ENCODE measurements around the gene ISCU.

Gene ISCU

DNA sequence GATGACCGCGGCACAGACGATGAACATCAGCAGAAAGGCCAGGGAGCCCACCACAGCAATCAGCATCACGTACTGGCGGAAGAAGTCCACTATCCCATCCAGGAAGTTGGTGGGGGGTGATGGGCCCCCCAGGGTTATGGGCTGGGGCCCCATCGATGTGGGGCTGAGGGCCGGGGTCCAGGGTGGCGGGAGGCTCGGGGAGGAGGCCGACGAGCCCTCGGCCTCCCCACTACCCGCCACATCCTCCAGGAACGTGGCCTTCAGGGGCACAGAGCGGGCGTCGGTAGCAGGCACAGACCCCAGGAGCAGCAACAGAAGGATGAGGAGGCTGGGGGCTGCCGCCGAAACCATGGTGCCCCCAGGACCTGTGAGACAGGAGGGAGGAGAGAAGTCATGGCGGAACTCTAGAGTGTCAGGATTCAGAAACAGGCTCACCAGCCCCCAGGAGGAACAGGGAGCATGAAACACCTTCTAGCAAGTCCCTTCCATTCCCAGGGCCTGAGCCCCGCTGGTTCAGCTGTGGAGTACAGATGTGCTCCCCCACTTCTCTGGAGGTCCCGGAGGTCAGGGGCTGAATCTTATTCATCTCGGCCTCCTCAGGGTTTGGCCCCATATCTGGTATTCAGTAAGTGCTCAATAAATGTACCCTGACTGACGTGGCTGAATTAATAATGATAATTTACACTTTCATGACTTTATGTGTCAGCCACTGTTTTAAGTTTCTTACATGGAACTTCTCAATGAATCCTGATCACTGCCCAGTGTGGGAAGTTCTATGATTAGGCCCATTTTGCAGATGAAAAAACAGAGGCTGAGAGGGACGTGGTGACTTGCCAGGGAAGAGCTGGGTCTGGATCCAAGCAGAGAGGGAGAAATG is 29.9 kb downstream of the ISCU start:
- DNase-seq: no peak

DNA sequence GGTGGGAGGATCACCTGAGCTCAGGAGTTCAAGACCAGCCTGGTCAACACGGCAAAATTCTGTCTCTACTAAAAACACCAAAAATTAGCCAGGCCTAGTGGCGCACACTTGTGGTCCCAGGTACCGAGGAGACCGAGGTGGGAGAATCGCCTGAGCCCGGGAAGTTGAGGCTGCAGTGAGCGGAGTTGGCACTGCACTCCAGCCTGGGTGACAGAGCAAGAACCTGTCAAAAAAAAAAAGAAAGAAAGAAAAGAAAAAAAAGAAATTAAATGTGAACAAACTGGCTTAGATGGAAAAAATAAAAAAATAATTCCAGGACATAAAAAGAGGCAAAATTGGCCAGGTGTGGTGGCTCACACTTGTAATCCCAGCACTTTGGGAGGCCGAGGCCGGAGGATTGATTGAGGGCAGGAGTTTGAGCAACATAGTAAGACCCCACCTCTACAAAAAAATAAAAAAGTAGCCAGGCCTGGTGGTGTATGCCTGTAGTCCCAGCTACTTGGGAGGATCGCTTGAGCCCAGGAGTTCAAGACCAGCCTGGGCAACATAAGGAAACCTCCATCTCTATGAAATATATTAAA is 32.0 kb downstream of the ISCU start:
- no peak for DNase-seq

DNA sequence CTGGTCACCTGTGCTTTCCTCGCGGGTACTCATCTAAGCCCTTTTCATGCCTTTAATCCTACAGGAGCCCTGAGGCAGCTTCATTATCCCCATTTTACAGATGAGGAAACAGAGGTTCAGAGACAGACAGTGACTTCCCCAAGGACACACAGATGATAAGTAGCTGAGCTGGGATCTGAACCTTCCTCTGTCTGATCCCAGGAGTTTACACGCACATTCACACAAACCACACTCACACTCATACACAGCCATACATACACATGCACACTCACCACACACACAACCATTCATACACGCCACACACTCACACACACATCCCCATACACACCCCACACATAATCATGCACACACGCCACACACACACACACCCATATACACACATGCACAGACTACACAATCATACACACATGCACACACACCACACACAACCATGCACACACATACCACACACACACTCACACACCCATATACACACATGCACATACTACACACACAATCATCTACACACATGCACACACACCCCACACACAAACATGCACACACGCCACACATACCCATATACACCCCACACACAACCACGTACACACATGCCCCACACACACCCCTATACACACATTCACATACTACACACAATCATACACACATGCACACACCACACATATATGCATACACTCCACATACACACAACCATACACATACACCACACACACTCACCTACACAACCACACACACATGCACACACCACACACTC is 32.7 kb downstream of the ISCU start:
- DNase-seq: no peak

DNA sequence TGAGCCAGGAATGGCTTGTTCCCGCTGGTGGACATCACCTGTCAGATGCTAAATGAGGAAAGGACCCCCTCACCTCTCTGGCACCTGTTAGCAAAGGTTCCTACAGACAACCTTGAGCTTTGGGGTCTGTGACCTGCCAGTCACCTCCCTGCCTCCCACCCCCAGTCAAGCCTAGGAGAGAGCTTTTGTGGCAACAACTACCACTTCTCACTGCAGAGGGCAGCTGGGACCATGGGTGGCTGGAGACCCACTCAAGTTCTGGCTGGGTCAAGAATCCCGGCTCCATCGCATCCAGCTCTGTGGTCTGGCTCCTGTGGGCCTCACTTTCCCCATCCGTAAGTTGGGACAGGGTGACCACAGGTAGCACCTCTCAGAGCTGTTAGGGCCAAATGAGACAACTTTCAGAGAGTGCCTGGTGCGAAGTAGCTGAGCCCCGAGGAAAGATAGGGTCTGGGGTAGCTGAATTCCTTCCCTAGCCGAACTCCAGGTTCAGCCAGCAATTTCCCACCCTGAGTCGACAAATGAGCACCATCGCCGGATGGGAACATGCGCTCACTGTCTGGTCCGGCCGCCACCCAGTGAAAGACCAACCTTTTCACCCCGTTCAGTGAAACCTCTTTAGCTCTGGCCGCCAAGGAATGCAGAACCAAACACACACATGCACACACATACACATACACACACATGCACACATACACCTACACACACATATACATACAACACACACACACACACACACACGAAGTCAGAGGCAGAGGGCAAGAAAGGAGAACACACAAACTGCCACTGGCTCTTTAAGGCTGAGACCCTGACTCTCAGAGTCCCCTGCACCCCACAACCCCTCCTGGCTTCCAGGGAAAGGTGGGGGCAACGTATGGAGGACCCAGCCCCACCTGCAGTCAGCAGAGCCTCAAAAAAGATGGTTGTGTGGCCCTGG is 33.6 kb downstream of the ISCU start:
- DNase-seq: no peak

DNA sequence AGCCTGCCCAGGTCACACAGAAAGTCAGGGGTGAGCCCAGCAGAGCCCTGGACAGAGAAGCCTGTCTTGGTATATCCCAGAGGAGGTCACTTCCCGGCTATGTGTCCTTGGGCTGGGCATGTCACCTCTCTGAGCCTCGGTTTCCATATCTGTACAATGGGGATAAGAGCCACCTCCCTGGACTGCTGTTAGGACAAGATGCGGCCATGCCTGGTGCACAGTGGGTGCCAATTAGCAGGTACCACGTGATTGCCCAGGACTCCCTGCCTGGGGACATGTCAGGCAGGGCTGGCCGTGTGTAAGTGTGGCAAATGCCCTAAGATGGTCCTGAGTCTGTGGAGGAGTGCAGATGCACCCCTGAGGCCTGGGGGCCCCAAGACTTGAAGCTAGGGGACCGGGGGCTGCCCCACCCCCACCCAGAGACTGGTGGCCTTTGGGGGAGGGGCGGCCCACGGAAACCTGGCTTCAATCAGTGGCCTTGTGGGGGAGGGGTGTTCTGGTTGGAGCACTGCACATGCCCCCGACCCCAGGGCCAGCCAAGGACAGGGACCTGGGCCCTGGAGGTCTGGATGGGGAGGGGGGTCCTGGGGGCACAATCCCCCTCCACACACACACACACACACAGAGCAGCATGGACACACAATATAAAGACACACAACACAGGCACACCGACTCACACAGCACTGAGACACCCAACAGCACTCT is 34.6 kb downstream of the ISCU start:
- no peak for DNase-seq

DNA sequence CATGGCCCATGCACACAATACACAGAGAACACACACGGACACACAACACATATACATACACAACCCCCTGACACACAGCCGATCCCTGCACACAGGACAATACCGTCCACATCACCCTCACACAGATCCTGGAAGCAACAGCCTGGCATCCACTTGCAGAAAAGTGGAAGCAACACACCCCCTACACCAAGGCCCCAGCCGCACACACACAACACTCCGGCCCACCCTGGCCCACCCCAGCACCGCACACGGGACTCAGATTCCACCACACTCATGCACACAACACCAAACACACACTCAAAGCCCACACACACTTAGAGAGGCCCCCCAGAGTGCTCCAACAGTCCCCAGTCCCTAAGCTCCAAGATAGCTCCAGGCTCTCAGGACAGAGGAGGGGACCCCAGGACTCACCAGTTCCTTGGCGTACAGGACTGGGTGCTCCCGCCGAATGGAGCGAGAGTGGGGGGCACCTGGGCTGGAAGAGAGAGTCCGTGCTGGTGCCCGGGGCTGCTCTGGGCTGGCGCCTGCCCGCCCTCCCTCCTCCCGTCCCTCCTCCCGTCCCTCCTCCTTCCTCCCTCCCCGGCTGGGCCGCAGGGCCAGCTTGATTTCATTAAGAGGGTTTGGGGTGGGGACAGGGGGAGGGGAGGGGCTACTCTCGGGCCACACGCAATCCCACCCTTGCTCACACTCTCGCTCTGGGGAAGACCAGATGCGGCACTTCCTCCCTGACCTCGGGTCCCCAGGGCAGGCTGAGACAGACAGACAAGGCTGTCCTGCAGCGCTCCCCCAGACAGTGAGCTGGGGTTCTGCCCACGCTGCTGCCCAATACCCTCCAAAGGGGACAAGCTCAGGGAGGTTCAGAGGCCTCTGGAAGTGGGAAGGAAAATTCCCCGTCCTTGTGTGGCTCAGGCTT is 35.4 kb downstream of the ISCU start, which contains the start of gene TMEM119:
TMEM119 (minus strand) TSS at position 526 of the 913 bp plus-strand sequence. CDS start 5,701 bp downstream, outside the sequence.
- no peak for DNase-seq

DNA sequence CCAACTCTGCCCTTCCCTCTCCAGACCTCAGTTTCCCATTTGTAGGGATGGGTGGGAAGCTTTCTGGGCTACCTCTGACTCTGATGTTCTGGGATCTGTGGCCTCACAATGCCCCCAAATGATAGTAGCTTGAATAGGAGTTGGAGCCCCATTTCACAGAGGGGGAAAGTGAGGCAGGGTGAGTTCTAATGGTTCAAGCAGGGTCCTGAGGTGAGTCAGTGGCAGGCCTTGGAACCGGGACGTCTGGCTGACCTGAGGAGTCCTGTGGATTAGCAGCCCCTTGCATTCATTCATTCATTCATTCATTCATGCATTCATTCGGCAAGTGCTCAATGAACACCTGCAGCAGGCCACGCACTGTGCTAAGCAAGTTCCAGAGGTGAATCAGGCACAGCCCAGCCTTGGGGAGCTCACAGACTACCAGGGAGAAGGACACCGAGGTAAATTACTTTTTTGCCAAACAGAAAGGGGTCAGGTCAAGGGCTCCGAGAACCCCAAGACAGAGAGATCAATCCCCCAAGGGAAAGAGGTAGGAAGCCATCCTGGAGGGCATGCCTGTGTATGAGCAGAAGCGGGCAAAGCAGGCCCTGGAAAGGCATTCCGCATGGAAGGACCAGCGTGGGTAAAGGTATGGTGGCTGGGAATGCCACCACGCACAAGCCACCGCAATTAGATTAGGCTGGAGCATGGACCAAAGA is 36.3 kb downstream of the ISCU start:
- no peak for DNase-seq

DNA sequence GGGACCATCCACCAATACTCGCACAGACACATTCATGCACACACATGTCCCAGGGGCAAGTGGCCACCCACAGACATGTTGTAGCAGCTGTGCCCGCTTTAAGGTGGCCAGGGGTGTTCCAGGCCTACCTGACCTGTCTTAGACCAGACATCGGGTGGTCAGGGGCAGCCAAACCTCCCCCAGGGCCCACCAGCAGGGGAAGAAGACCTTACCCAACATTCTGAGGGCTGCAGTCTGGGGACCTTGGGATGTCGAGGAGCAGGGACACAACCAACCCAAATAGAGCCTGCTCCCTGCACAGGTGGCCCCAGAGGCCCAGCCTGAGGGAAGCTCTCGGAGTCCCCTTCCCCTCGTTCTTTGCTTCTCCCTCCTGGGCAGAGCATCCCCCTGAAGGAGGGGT is 37.1 kb downstream of the ISCU start:
- DNase-seq: no peak

DNA sequence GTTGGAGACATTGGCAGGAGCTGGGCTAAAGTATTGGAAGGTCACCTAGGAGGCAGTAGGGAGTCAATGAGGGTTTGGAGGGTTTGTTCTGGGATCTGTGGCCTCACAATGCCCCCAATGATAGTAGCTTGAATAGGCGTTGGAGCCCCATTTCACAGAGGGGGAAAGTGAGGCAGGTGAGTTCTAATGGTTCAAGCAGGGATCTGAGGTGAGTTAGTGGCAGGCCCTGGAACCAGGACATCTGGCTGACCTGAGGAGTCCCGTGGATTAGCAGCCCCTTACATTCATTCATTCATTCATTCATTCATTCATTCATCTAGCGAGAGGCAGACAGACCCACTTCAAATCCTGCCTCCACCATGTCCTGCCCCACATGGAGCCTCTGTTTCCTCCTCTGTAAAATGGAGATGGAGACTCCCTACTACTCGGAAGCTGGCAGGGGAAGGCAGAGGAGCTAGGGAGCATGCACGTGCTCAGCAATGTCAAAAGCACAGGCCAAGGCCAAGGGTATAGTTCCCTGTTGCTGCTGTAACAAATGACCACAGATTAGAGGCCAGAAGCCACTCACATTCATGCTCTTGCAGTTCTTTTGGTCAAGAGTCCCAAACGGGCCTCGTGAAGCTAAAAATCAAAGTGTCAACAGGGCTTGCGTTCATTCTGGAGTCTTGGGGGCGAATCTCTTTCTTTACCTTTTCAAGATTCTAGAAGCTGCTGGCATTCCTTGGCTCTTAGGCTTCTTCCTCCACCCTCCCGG is 37.7 kb downstream of the ISCU start:
- DNase-seq: no peak

DNA sequence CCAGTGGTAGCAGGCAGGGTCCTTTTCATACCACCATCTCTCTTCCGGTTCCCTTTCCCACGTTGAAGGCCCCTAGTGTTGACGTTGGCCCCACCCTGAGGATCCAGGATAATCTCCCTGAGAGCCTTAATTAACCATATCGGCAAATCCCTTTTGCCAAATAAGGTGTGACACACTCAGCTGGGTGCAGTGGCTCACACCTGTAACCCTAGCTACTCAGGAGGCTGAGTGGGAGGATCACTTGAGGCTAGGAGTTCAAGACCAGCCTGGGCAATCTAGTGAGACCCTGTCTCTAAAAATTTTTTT is 38.3 kb downstream of the ISCU start:
- DNase-seq: no peak

DNA sequence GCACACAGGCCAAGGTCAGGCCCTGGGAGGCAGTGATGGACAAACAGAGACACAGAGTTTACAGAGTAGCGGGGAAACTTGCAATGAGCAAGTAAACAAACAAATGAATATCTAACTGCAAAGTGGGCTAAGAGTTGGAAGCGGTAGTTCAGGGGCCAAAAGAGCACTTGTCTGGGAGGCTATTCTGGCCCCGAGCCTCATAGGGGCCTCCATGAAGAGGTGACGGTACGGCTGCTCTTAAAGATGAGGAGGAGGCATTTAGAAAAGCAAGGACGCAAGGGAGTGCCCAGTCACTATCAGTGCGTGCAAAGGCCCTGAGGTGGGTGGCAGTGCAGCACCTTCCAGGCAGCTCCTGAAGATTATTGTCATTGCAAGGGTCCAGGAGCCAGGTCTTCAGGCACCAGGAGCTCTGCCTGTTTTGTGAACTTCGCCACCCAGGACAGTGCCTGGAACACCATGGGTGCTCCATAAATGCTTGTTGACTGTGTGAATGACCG is 39.9 kb downstream of the ISCU start:
- no peak for DNase-seq

DNA sequence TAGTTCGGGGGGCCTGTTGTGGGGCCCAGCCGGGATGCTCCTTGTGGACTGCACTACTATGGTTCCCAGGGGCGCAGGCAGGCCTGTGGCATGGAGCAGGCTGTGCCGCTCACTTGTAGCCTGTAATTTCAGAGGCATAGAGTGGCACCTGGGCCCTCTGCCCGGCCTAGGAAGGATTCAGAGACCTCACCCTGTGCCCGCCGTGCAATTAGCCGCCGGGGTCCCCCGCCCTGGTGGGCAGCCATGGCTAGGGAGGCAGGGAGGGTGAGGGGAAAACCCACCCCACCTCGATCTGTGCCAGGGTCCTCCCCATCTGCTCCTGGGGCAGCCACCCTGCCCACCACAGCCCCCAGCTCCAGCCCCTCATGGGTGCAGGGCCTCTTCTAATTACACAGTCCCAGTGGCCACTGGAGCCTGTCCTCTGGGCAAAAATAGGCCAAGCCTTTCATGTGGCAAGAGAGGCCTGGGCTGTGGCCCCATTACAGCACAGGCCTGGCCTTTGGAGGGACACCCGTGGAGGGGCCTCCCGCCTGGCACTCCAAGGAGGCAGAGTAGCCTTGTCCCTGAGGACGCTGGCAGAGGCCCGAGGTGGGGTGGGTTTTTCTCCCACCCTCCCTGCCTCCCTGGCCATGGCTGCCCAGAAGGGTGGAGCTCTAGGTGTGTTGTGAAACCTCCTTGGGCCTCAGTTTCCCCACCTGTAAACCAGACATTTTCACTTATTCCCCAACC is 40.7 kb downstream of the ISCU start:
- DNase-seq: no peak

DNA sequence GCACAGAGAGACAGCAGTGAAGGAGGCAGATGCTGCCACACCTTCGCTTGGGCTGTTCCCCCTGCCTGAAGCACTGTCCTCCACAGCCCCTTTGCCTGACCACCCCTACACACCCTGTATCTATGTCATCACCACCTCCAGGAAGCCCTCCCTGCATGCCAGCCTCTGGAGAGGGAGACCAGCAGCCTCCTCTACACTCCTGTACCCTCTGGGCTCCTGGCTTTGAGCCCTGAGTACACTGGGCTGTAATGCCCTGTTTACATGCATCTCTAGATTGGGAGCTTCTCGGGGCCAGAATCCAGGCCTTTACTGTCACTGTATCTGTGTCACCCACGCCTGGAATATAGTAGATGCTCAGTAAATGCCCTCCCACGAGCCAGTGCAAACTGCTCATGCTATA is 41.3 kb downstream of the ISCU start:
- DNase-seq: no peak

DNA sequence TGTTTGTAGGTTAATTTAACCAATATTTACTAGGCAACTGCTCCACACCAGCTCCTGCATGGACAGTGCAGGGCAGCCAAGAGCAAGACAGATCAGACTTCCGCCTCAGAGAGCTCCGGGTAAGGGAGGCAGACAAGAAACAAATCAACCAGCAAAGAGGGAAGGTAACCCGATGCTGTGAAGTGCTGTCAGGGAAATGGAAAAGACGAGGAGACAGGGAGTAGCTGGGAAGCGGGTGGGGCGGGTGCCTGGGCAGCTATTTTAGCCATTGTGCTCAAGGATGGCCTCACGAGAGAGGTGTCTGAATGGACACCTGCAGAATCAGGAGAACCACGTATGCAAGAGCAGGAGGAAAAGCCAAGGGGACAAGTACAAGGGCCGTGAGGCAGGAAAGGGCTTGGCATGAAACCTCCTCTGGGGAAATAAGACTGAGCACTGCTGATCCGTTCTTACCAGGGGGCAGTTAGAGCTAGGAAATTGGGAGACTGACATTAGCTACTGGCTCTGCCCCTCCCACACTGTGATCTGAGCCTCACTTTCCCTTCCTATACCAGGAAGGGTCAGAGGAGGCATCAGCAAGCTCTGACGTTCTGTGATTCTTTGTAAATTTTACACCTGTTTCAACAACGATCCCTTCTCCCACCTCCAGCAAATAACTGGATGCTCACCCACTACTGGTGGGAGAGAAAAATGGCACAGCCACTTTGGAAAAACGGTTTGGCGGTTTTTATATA is 42.0 kb downstream of the ISCU start:
- DNase-seq: no peak

DNA sequence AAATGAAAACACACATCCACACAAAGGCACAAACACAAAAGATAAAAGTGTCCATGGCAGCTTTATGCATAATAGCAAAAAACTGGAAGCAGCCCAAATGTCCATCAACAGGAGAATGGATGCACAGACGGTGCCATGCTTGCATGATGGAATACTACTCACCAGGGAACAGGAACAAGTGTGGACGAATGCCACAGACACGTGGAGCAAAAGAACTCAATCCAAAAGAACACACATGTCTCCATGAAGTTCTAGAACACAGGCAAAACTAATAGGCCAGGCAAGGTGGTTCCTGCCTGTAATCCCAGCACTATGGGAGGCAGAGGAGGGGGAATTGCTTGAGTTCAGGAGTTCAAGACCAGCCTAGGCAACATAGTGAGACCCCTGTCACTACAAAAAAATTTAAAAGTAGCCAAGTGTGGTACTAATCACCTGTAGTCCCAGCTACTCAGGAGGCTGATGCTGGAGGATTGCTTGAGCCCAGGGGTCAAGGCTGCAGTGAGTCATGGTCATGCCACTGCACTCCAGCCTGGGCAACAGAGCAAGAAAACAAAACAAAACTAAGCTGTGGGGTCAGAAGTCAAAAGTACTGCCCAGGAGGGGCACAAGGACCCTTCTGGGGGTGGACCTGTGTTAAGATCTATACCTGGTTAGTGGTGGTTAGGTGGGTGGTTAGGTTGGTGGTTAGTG is 42.7 kb downstream of the ISCU start:
- no peak for DNase-seq

DNA sequence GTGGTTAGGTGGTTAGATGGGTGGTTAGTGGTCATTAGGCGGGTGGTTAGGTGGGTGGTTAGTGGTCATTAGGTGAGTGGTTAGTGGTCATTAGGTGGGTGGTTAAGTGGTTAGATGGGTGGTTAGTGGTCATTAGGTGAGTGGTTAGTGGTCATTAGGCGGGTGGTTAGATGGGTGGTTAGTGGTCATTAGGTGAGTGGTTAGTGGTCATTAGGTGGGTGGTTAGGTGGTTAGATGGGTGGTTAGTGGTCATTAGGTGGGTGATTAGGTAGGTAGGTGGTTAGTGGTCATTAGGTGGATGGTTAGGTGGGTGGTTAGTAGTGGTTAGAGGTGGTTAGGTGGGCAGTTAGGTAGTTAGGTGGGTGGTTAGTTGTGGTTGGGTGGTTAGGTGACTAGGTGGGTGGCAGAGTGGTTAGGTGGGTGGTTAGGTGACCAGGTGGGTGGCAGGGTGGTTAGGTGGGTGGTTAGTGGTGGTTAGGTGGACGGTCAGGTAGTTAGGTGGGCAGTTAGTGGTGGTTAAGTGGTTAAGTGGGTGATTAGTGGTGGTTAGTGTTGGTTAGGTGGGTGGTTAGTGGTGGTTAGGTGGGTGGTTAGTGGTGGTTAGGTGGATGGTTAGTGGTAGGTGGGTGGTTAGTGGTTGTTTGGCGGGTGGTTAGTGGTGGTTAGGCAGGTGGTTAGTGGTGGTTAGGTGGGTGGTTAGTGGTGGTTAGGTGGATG is 43.5 kb downstream of the ISCU start:
- DNase-seq: no peak

DNA sequence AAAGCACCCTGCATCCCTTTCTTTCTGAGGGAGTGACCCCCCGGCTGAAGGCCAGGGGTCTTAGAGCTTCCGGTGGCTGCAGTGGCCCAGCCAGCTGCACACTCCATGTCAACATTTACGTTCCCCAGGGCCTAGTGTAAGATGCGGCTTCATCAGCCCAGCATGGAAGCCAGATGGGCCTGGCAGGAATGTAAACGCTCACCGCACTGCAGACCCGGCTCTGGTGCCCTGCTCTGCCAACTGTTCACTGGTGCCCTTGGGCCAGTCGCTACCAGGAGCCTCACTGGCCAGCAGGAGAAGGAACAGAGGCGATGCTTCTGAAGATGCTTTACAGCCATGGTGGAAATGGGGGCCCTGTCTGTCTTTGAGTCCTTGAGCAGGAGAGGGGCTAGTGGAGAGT is 44.1 kb downstream of the ISCU start:
- no peak for DNase-seq

Measured in NCI-H526 (cell line).